ENCODE results near the gene RIPK1. TPM values are rescaled to one million over a fixed set of nuclear protein-coding genes. Genes with fewer than 3 reads are reported as not detected.

Gene RIPK1
- total RNA-seq, 1 donor from 2014 or later, result 30.5 TPM

Other genes starting within 250 kb of the RIPK1 start
- gene SERPINB1, start 226.6 kb upstream of the RIPK1 start, total RNA-seq, result 32.2 and 57.8 TPM in 2 replicates
- gene SERPINB9, start 165.2 kb upstream of the RIPK1 start, total RNA-seq, result 37.3 and 98.0 TPM in 2 replicates
- gene SERPINB6, start 96.9 kb upstream of the RIPK1 start, total RNA-seq, result 127 and 135 TPM in 2 replicates
- 22.5 and 24.1 TPM in 2 replicates for gene NQO2, start 68.6 kb upstream of the RIPK1 start, total RNA-seq
- 14.2 and 20.8 TPM in 2 replicates for gene BPHL, start 50.2 kb downstream of the RIPK1 start, total RNA-seq
- 77.2 and 88.7 TPM in 2 replicates for gene TUBB2A, start 89.0 kb downstream of the RIPK1 start, total RNA-seq
- 6.7 and 9.7 TPM in 2 replicates for gene TUBB2B, start 159.2 kb downstream of the RIPK1 start, total RNA-seq
- 31.8 and 33.5 TPM in 2 replicates for gene PSMG4, start 190.5 kb downstream of the RIPK1 start, total RNA-seq